Panc1 (cell line): ENCODE results near the gene ASPM. TPM values are rescaled to one million over a fixed set of nuclear protein-coding genes. Genes with fewer than 3 reads are reported as not detected.
"Not testable (repeated sequence)": the region's sequence is repeated elsewhere in the genome, so short reads cannot be mapped to it uniquely, and the experiment has no call there.

ENCODE experiments used
- ATAC-seq: fragments of 200-7000 bp; cut with Tn5 transposase; 2 replicates; pipeline ENCODE4 v1.9.1; 2020; ENCODE audit warnings: mild to moderate bottlenecking, moderate library complexity
- BruUV-seq: library from RNA; stranded (reverse); fragments of 400-500 nt; replicated peaks from 2 replicates; lab custom pipeline; 2021; lab: Mats Ljungman, UMichigan
- CTCF ChIA-PET: fragments of 300-600 bp; sonication (Branson Sonifier 250); formaldehyde crosslinking; loops from one replicate; lab custom pipeline; 2022; ENCODE audit warnings: antibody characterized with exemption; lab: Charles Lee
- POLR2A ChIA-PET: fragments of 300-600 bp; sonication (Branson Sonifier 250); formaldehyde crosslinking; loops from one replicate; lab custom pipeline; 2022; ENCODE audit warnings: antibody characterized with exemption; lab: Charles Lee
- DNase-seq: peaks from one replicate; pipeline ENCODE4 v3.0.0-alpha.2; 2010; ENCODE audit warnings: low read depth, low spot score
- H3K27ac ChIP-seq: 2 replicates; pipeline ENCODE4 v1.5.1; 2011; ENCODE audit warnings: mild to moderate bottlenecking, low read length, inconsistent platforms
- H3K27me3 ChIP-seq: fragments of 200-500 bp; sonication (Bioruptor generic); 2 replicates; pipeline ENCODE4 v1.6.0; 2014; ENCODE audit warnings: low read length, inconsistent platforms; ENCODE audit not compliant: control insufficient read depth, insufficient read depth
- H3K36me3 ChIP-seq: fragments of 200-500 bp; sonication (Bioruptor generic); 2 replicates; pipeline ENCODE4 v1.5.1; 2014; ENCODE audit warnings: inconsistent platforms, mild to moderate bottlenecking, low read length, moderate library complexity; ENCODE audit not compliant: control insufficient read depth, insufficient read depth
- H3K4me1 ChIP-seq: 2 replicates; pipeline ENCODE4 v1.5.1; 2011; ENCODE audit warnings: inconsistent platforms, mild to moderate bottlenecking, low read length, moderate library complexity; ENCODE audit not compliant: control insufficient read depth, insufficient read depth
- H3K4me3 ChIP-seq, 2 experiments: 2 replicates each; pipeline ENCODE4 v1.5.1; 2011 to 2012; ENCODE audit warnings: low read depth in 2 of 2, low read length in 2 of 2, mild to moderate bottlenecking in 2 of 2, inconsistent platforms in 1 of 2, moderate library complexity in 1 of 2
- H3K9me3 ChIP-seq: fragments of 200-500 bp; sonication (Bioruptor generic); 2 replicates; pipeline ENCODE4 v1.5.1; 2014; ENCODE audit warnings: low read depth, mild to moderate bottlenecking, inconsistent platforms, low read length, moderate library complexity; ENCODE audit not compliant: control insufficient read depth, insufficient read depth
- POLR2AphosphoS5 ChIP-seq: IDR thresholded peaks from 2 replicates; pipeline ENCODE4 v1.6.1; 2012; ENCODE audit warnings: mild to moderate bottlenecking, low read depth, low read length, moderate library complexity
- SIN3A ChIP-seq: IDR thresholded peaks from 2 replicates; pipeline ENCODE4 v1.6.1; 2012; ENCODE audit warnings: low read depth, mild to moderate bottlenecking, low read length, moderate library complexity, borderline replicate concordance; ENCODE audit not compliant: insufficient read depth
- TCF7L2 ChIP-seq: IDR thresholded peaks from 2 replicates; pipeline ENCODE4 v1.6.1; 2011; ENCODE audit warnings: mild to moderate bottlenecking, low read depth, low read length, inconsistent platforms
- in situ Hi-C: cut with HindIII; loops from 2 replicates; pipeline ENCODE4 v1.10.0; 2016; ENCODE audit warnings: low sequenced_read_pairs, low pct_unique_long_range_greater_than_20kb
- intact Hi-C: fragments of 100-400 bp; cut with micrococcal nuclease; formaldehyde crosslinking; loops from one replicate; pipeline ENCODE4 v1.10.0; 2022; ENCODE audit not compliant: unreplicated experiment
- total RNA-seq: library from RNA; stranded (reverse); gene quantifications from one replicate; pipeline ENCODE4 v1.2.1, GENCODE V29; 2021; ENCODE audit not compliant: unreplicated experiment
- TF ChIP-seq, protein P1 (sequence below): fragments of 450-650 bp; IDR thresholded peaks from 2 replicates; pipeline ENCODE4 v1.5.1; 2017; ENCODE audit warnings: mild to moderate bottlenecking
- TF ChIP-seq, protein P2 (sequence below), 2 experiments: IDR thresholded peaks; 2 replicates each; pipeline ENCODE4 v1.6.1; 2011 to 2012; ENCODE audit warnings: low read depth in 2 of 2, control low read depth in 1 of 2, low read length in 1 of 2, mild to moderate bottlenecking in 1 of 2, moderate library complexity in 1 of 2; ENCODE audit not compliant: insufficient read depth in 1 of 2

ASPM gene
- total RNA-seq, 1 experiment from 2014 or later = 26.9 TPM

DNA sequence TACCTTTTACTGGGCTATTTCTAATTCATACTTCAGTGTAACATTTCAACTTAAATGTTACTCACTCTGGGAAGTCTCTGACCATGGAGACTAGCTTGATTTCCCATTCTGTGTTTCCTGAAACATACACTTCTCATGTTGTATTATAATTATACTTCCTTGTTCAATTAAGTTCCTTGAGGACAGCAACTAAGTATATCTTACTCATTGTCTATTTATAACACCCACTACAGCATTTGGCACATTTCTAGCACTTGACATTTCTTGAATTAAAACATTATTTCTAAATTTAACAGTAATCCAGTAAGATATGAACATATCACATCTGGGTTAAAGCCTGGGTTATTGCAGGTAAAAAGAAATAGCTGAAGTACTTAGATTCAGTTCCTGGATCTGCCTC is 47.0 kb downstream of the ASPM start:
- intact Hi-C loops (no loop called here), in situ Hi-C loops (no loop called here)
- Histone ChIP-seq H3K9me3 (no peaks in the 10 kb centered on the region), H3K4me1 (no peaks in the 10 kb centered on the region), H3K36me3 (no peaks in the 10 kb centered on the region; the same call in 1 of the 2 replicates), H3K27ac (no peak overlapping the region), H3K4me3 (no peak overlapping the region), H3K27me3 (no peaks in the 10 kb centered on the region)
- TF ChIP-seq, protein P1, sequence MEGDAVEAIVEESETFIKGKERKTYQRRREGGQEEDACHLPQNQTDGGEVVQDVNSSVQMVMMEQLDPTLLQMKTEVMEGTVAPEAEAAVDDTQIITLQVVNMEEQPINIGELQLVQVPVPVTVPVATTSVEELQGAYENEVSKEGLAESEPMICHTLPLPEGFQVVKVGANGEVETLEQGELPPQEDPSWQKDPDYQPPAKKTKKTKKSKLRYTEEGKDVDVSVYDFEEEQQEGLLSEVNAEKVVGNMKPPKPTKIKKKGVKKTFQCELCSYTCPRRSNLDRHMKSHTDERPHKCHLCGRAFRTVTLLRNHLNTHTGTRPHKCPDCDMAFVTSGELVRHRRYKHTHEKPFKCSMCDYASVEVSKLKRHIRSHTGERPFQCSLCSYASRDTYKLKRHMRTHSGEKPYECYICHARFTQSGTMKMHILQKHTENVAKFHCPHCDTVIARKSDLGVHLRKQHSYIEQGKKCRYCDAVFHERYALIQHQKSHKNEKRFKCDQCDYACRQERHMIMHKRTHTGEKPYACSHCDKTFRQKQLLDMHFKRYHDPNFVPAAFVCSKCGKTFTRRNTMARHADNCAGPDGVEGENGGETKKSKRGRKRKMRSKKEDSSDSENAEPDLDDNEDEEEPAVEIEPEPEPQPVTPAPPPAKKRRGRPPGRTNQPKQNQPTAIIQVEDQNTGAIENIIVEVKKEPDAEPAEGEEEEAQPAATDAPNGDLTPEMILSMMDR = no peak
- TF ChIP-seq TCF7L2 (no peak), SIN3A (no peak), POLR2AphosphoS5 (no peak)
- TF ChIP-seq, protein P2, sequence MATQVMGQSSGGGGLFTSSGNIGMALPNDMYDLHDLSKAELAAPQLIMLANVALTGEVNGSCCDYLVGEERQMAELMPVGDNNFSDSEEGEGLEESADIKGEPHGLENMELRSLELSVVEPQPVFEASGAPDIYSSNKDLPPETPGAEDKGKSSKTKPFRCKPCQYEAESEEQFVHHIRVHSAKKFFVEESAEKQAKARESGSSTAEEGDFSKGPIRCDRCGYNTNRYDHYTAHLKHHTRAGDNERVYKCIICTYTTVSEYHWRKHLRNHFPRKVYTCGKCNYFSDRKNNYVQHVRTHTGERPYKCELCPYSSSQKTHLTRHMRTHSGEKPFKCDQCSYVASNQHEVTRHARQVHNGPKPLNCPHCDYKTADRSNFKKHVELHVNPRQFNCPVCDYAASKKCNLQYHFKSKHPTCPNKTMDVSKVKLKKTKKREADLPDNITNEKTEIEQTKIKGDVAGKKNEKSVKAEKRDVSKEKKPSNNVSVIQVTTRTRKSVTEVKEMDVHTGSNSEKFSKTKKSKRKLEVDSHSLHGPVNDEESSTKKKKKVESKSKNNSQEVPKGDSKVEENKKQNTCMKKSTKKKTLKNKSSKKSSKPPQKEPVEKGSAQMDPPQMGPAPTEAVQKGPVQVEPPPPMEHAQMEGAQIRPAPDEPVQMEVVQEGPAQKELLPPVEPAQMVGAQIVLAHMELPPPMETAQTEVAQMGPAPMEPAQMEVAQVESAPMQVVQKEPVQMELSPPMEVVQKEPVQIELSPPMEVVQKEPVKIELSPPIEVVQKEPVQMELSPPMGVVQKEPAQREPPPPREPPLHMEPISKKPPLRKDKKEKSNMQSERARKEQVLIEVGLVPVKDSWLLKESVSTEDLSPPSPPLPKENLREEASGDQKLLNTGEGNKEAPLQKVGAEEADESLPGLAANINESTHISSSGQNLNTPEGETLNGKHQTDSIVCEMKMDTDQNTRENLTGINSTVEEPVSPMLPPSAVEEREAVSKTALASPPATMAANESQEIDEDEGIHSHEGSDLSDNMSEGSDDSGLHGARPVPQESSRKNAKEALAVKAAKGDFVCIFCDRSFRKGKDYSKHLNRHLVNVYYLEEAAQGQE (IDR thresholded peaks at IDR 0.05; ENCODE audit: insufficient read depth in 1 of 2, low read depth in 2 of 2, low read length in 1 of 2) = no peak
- CTCF ChIA-PET = no interaction called here
- BruUV-seq = no TSS peak
- ATAC-seq (no peak), DNase-seq (no peak)
- POLR2A ChIA-PET = no interaction called here

DNA sequence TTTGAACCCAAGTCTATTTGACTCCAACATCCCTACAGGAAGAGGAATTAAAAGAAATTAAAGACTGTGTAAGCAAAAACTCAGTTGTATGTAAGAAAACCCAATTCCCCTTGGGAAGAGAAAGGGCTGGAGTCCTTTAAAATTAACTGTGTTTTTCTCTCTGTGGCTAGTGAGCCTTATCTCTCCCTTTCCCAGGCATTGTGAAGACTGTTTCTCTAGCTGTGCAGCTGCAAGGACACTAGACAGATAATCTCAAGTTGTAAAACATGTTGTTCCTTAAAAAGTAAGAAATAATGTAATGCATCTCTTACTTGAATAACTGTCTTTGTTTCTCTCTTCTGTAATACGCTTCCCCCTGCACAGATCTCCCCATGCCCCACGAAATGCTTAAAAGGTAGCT is 49.5 kb downstream of the ASPM start:
- BruUV-seq, ATAC-seq, H3K4me3 ChIP-seq, intact Hi-C loops, CTCF ChIA-PET, H3K36me3 ChIP-seq, POLR2A ChIA-PET, H3K27me3 ChIP-seq, H3K4me1 ChIP-seq, DNase-seq, H3K27ac ChIP-seq, in situ Hi-C loops, H3K9me3 ChIP-seq: not testable (repeated sequence)

DNA sequence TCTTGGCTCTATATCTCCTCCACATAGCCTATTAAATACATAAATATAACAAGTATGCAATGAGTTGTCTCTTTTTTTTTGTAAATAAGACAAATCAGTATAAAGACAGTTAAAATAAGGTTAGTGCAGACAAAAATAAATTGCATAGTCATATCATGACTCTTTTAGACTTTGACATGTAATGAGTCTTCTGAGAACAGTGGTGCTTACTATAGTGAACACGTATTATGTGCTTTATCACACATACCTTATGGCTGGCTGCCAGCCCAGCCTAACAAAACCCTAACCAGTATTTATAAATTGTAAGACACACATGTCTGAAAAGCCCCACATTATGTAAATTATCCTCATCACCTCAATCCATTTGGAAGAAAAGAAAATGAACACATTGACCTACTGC is 50.3 kb downstream of the ASPM start:
- in situ Hi-C loops (no loop called here), intact Hi-C loops (no loop called here)
- Histone ChIP-seq H3K27me3 (no peaks in the 10 kb centered on the region), H3K4me3 (no peak overlapping the region), H3K9me3 (no peaks in the 10 kb centered on the region), H3K4me1 (no peaks in the 10 kb centered on the region), H3K36me3 (peaks cover 7% of the 10 kb centered on the region; the same call in 1 of the 2 replicates), H3K27ac (no peak overlapping the region)
- ATAC-seq (no peak), DNase-seq (no peak)
- no TSS peak for BruUV-seq
- CTCF ChIA-PET = no interaction called here
- POLR2A ChIA-PET = interaction anchor here (0.6 kb wide), 1 partner anchor 1623 kb away, joined by 3 read pairs; no protein-coding TSS in a partner anchor
- TF ChIP-seq POLR2AphosphoS5 = no peak
- TF ChIP-seq TCF7L2 = no peak
- TF ChIP-seq SIN3A = no peak
- TF ChIP-seq, protein P2 (IDR thresholded peaks at IDR 0.05; ENCODE audit: insufficient read depth in 1 of 2, low read depth in 2 of 2, low read length in 1 of 2) = no peak
- TF ChIP-seq, protein P1 = no peak
